Measurements from ENCODE around the gene LCLAT1.

The LCLAT1 gene

DNA sequence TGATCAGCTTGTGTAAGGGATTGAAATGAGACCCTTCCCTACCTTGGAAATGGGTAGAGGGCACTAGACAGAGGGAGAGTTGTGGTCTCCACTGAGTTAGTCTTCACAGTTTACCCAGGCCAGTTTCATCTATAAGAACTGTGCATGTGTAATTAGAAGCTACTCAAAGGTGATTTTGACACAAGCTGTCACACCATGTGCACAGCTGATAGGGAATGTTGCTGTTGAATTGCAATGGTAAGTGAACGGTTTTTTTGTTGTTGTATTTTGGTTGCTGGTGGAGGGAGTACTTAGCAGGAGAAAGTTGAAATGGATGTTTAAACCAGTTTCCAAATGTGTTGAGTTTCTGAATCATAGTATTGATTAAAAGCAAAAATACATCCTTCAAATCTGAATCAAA lies 168.9 kb downstream of the LCLAT1 start:
- 100% methylated on average over 1 of the region's 1 CpG for WGBS (ENCODE audit: insufficient coverage, insufficient read length)

DNA sequence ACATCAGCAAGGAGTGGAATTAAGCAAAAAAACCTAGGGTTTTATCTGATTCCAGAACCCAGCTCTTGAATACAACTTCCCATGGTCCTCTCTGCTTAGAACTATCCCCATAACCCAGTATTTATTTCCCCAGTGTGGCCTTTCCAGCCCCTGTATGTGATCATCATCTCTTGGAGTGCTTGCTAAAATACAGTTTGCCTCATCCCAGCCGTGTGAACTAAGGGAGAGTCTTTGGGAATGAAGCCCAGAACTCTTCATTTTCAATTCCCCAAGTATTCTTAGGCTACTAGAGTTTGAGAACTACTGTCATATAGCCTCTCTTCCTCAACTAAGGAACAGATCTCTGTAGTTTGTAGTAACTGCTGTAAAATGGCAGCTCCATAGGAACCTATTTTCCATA lies 173.1 kb downstream of the LCLAT1 start:
- H3K4me1 ChIP-seq (ENCODE audit: control insufficient read depth, insufficient read depth, low read length) = no peaks in the 10 kb centered on the region
- H3K36me3 ChIP-seq (ENCODE audit: control insufficient read depth, insufficient read depth, low read length) = no peaks in the 10 kb centered on the region
- no peaks in the 10 kb centered on the region for H3K9me3 ChIP-seq (ENCODE audit: control insufficient read depth, insufficient read depth, low read length)
- no peak for DNase-seq (ENCODE audit: low read depth, low spot score)
- no peaks in the 10 kb centered on the region for H3K27me3 ChIP-seq (ENCODE audit: control insufficient read depth, insufficient read depth, low read length)
- no CpG with 5 or more reads among the region's 1 CpG for WGBS (ENCODE audit: insufficient coverage, insufficient read length)
- no peak overlapping the region for H3K4me3 ChIP-seq (ENCODE audit: low read length)
- H3K27ac ChIP-seq (ENCODE audit: low read length) = no peak overlapping the region

More for the DNA sequence above, 168.9 kb downstream of the LCLAT1 start:
- Histone ChIP-seq H3K27me3 (ENCODE audit: control insufficient read depth, insufficient read depth, low read length) (no peaks in the 10 kb centered on the region), H3K9me3 (ENCODE audit: control insufficient read depth, insufficient read depth, low read length) (no peaks in the 10 kb centered on the region), H3K36me3 (ENCODE audit: control insufficient read depth, insufficient read depth, low read length) (no peaks in the 10 kb centered on the region), H3K4me3 (ENCODE audit: low read length) (no peak overlapping the region), H3K27ac (ENCODE audit: low read length) (no peak overlapping the region), H3K4me1 (ENCODE audit: control insufficient read depth, insufficient read depth, low read length) (peaks cover 8% of the 10 kb centered on the region; the same call in 1 of the 2 replicates)
- DNase-seq (ENCODE audit: low read depth, low spot score) = no peak

DNA sequence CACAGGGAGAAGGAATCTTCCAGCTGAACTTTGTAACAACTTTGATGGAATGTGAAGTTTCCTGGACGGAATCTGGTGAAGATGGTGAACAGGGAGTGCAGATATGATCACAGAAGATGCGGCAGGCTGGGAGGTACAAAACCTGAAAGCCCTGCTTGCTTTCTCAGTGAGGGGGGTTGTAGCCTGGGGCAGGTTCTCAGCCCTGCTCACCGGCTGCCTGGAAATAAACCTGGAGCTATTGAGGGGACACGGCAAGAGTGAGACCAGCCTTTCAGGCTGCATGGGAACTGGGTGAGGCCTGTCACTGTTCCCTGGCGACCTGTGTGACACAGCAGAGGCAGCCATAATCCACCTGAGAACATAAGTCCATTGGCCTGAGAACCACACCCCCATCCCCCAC lies 174.8 kb downstream of the LCLAT1 start:
- no CpG with 5 or more reads among the region's 5 CpGs for WGBS (ENCODE audit: insufficient coverage, insufficient read length)
- no peaks in the 10 kb centered on the region for H3K36me3 ChIP-seq (ENCODE audit: control insufficient read depth, insufficient read depth, low read length)
- no peak for DNase-seq (ENCODE audit: low read depth, low spot score)
- H3K27ac ChIP-seq (ENCODE audit: low read length) = no peak overlapping the region
- no peaks in the 10 kb centered on the region for H3K27me3 ChIP-seq (ENCODE audit: control insufficient read depth, insufficient read depth, low read length)
- H3K9me3 ChIP-seq (ENCODE audit: control insufficient read depth, insufficient read depth, low read length) = no peaks in the 10 kb centered on the region
- no peaks in the 10 kb centered on the region for H3K4me1 ChIP-seq (ENCODE audit: control insufficient read depth, insufficient read depth, low read length)
- no peak overlapping the region for H3K4me3 ChIP-seq (ENCODE audit: low read length)

DNA sequence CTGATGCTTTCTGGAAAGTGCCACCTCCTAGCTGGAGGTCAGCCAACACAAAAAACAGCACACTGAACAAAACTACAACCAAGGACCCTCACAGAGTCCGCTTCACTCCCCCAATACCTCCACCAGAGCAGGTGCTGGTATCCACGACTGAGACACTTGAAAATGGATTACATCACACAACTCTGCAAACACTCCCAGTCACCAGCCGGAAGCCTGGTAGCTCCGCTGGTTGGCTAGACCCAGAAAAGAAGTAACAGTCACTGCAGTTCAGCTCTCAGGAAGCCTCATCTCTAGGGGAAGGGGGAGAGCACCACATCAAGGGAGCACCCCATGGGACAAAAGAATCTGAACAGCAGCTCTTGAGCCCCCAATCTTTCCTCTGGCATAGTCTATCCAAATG lies 175.4 kb downstream of the LCLAT1 start:
- Histone ChIP-seq H3K9me3 (ENCODE audit: control insufficient read depth, insufficient read depth, low read length) (no peaks in the 10 kb centered on the region), H3K4me1 (ENCODE audit: control insufficient read depth, insufficient read depth, low read length) (no peaks in the 10 kb centered on the region), H3K27me3 (ENCODE audit: control insufficient read depth, insufficient read depth, low read length) (no peaks in the 10 kb centered on the region), H3K36me3 (ENCODE audit: control insufficient read depth, insufficient read depth, low read length) (no peaks in the 10 kb centered on the region), H3K27ac (ENCODE audit: low read length) (no peak overlapping the region), H3K4me3 (ENCODE audit: low read length) (no peak overlapping the region)
- WGBS (ENCODE audit: insufficient coverage, insufficient read length) = no CpG with 5 or more reads among the region's 4 CpGs
- DNase-seq (ENCODE audit: low read depth, low spot score) = no peak

DNA sequence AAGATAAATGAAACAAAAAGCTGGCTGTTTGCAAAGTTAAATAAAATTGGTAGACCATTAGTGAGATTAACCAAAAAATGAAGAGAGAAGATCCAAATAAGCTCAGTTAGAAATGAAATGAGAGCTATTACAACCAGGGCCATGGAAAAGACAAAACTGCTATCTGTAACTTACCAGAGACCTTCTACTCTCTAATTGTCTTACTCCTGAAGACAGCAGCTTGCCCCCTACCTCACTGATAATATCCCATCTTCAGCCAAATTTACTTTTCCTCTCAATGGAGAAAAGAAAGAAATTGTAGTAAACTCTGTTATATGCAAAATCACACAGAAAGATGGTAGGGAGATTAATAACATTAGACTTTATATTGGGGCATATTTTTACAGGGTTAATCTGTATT lies 178.2 kb downstream of the LCLAT1 start:
- no peak overlapping the region for H3K27ac ChIP-seq (ENCODE audit: low read length)
- no peak for DNase-seq (ENCODE audit: low read depth, low spot score)
- H3K36me3 ChIP-seq (ENCODE audit: control insufficient read depth, insufficient read depth, low read length) = no peaks in the 10 kb centered on the region
- H3K4me3 ChIP-seq (ENCODE audit: low read length) = no peak overlapping the region
- no peaks in the 10 kb centered on the region for H3K4me1 ChIP-seq (ENCODE audit: control insufficient read depth, insufficient read depth, low read length)
- no peaks in the 10 kb centered on the region for H3K9me3 ChIP-seq (ENCODE audit: control insufficient read depth, insufficient read depth, low read length)
- H3K27me3 ChIP-seq (ENCODE audit: control insufficient read depth, insufficient read depth, low read length) = no peaks in the 10 kb centered on the region

DNA sequence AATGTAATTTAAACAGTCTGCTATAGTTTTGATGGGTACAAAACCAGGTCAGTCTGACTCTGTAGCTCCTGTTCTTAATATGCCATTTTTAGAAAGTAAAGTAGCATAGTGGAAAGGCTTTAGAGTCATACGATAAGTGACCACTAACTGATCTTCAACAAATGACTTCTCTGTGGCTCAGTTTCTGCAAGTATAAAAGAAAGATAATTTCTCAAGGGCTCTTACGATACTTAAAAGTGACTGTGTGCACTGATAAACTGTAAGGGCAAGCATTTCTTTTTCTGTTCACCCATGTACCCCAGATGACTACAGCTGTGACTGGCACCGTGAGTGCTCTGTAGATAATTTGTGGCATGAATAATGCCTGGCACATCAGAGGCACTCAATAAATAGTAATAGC lies 178.7 kb downstream of the LCLAT1 start:
- DNase-seq (ENCODE audit: low read depth, low spot score) = no peak
- Histone ChIP-seq H3K36me3 (ENCODE audit: control insufficient read depth, insufficient read depth, low read length) (no peaks in the 10 kb centered on the region), H3K27ac (ENCODE audit: low read length) (no peak overlapping the region), H3K27me3 (ENCODE audit: control insufficient read depth, insufficient read depth, low read length) (no peaks in the 10 kb centered on the region), H3K9me3 (ENCODE audit: control insufficient read depth, insufficient read depth, low read length) (no peaks in the 10 kb centered on the region), H3K4me3 (ENCODE audit: low read length) (no peak overlapping the region), H3K4me1 (ENCODE audit: control insufficient read depth, insufficient read depth, low read length) (no peaks in the 10 kb centered on the region)
- no CpG with 5 or more reads among the region's 3 CpGs for WGBS (ENCODE audit: insufficient coverage, insufficient read length)

DNA sequence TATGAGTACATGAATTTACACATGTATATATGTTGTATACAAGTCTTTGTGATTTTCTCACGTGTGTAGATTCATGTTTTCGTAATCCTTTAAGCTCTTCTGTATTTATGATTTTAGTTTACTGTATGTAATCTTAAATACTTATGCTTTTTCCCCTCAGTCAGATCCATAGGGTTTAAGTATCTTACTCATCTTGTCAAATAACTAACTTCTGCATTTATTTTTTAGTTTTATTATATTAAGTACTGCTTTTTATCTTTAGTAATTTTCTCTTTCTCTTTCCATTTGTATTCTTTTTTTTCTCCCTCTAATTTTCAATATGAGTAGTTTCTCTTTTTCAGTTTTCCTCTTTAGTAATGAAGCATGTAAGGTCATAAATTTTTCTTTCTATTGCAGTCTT lies 179.4 kb downstream of the LCLAT1 start:
- no peaks in the 10 kb centered on the region for H3K4me1 ChIP-seq (ENCODE audit: control insufficient read depth, insufficient read depth, low read length)
- no peaks in the 10 kb centered on the region for H3K27me3 ChIP-seq (ENCODE audit: control insufficient read depth, insufficient read depth, low read length)
- WGBS (ENCODE audit: insufficient coverage, insufficient read length) = no CpG with 5 or more reads among the region's 2 CpGs
- H3K4me3 ChIP-seq (ENCODE audit: low read length) = no peak overlapping the region
- H3K36me3 ChIP-seq (ENCODE audit: control insufficient read depth, insufficient read depth, low read length) = no peaks in the 10 kb centered on the region
- H3K9me3 ChIP-seq (ENCODE audit: control insufficient read depth, insufficient read depth, low read length) = no peaks in the 10 kb centered on the region
- DNase-seq (ENCODE audit: low read depth, low spot score) = no peak
- H3K27ac ChIP-seq (ENCODE audit: low read length) = no peak overlapping the region

DNA sequence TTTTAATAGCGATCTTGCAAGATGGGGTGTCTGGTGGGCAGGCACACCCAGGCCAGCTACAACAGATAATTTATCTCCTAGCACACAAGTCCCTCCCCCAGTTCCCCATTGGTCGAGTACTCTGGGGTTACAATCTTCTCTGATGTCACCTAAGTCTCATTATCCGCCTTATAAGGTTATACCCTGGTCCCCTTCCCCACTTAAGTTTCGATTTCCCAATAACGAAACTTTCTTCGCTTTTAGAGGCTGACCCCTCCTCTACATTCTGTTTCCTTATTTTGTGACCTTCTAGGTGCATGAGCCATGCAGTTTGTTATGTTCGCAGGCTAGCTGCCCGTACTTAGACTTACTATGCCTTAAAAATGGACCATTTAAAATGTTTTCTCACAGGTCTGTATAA lies 180.1 kb downstream of the LCLAT1 start:
- Histone ChIP-seq H3K9me3 (ENCODE audit: control insufficient read depth, insufficient read depth, low read length) (no peaks in the 10 kb centered on the region), H3K4me3 (ENCODE audit: low read length) (no peak overlapping the region)
- no peak for DNase-seq (ENCODE audit: low read depth, low spot score)

DNA sequence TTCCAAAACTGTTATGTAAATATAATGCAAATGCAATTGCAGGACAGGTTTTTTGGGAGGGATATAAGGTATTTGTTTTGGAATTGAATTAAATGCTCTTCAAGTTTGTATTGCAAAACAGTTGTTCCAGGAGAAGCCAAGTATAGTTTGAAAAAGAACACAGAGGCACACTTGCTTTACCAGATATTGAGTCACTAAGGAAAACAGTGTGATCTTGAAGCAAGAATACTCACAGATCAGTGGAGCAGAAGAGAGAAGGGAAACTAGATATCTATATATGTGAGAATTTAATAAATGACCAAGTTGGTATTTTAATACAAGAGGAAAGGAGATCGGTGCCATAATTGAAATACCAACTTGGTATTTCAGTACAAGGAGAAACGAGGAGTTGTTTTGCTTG lies 181.3 kb downstream of the LCLAT1 start:
- H3K4me3 ChIP-seq (ENCODE audit: low read length) = no peak overlapping the region
- WGBS (ENCODE audit: insufficient coverage, insufficient read length) = no CpG with 5 or more reads among the region's 2 CpGs
- H3K36me3 ChIP-seq (ENCODE audit: control insufficient read depth, insufficient read depth, low read length) = no peaks in the 10 kb centered on the region
- no peak overlapping the region for H3K27ac ChIP-seq (ENCODE audit: low read length)
- H3K27me3 ChIP-seq (ENCODE audit: control insufficient read depth, insufficient read depth, low read length) = no peaks in the 10 kb centered on the region
- H3K9me3 ChIP-seq (ENCODE audit: control insufficient read depth, insufficient read depth, low read length) = no peaks in the 10 kb centered on the region
- DNase-seq (ENCODE audit: low read depth, low spot score) = no peak
- H3K4me1 ChIP-seq (ENCODE audit: control insufficient read depth, insufficient read depth, low read length) = no peaks in the 10 kb centered on the region

More for the DNA sequence above, 180.1 kb downstream of the LCLAT1 start:
- no CpG with 5 or more reads among the region's 8 CpGs for WGBS (ENCODE audit: insufficient coverage, insufficient read length)
- no peaks in the 10 kb centered on the region for H3K27me3 ChIP-seq (ENCODE audit: control insufficient read depth, insufficient read depth, low read length)
- H3K36me3 ChIP-seq (ENCODE audit: control insufficient read depth, insufficient read depth, low read length) = no peaks in the 10 kb centered on the region
- H3K27ac ChIP-seq (ENCODE audit: low read length) = no peak overlapping the region
- H3K4me1 ChIP-seq (ENCODE audit: control insufficient read depth, insufficient read depth, low read length) = no peaks in the 10 kb centered on the region

DNA sequence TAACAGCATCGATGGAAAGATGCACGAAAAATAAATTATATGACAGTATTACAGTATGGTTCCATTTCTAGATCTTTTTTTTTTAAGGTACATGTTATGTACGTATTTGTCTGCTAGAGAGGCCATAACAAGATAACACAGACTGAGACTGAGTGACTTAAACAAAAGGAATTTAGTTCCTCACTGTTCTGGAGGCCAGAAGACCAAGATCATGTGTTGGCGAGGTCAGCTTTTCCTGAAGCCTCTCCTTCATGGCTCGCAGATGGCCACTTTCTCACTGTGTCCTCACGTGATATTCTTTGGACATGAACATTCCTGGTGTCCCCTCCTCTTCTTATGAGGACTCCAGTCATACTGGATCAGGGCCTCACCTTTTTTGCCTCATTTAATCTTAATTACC lies 182.8 kb downstream of the LCLAT1 start:
- Histone ChIP-seq H3K9me3 (ENCODE audit: control insufficient read depth, insufficient read depth, low read length) (no peaks in the 10 kb centered on the region), H3K27me3 (ENCODE audit: control insufficient read depth, insufficient read depth, low read length) (no peaks in the 10 kb centered on the region), H3K27ac (ENCODE audit: low read length) (no peak overlapping the region), H3K4me1 (ENCODE audit: control insufficient read depth, insufficient read depth, low read length) (no peaks in the 10 kb centered on the region), H3K36me3 (ENCODE audit: control insufficient read depth, insufficient read depth, low read length) (no peaks in the 10 kb centered on the region), H3K4me3 (ENCODE audit: low read length) (no peak overlapping the region)
- WGBS (ENCODE audit: insufficient coverage, insufficient read length) = no CpG with 5 or more reads among the region's 6 CpGs
- DNase-seq (ENCODE audit: low read depth, low spot score) = no peak

DNA sequence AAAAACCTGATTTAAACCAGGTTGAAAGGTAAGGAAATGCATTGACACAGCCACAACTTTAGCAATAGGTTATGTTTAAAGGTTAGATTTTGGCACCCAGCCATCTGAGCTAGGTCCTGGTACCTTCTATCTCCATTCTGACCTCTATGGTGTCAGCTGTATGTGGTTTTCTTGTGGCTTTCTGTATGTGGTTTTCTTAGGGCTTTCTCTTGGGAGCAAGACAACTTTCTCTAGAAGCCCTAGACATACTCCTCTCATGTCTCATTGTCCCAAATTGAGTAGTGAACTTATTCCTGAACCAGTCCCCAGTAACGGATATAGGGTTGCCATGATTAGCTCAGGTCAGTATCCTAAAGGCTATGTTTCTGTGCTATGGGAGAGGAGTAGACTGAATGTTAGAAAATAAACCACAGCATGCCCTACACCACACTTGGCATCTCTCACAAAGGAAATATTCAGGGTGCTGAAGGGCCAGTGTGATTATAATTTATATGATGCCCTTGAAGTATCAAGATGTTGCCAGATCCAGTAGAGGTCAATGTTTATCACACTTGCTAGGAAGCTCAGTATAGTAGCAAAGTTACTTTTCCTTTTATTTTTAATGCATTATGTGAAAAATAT lies 184.1 kb downstream of the LCLAT1 start:
- no peaks in the 10 kb centered on the region for H3K36me3 ChIP-seq (ENCODE audit: control insufficient read depth, insufficient read depth, low read length)
- no CpG with 5 or more reads among the region's 1 CpG for WGBS (ENCODE audit: insufficient coverage, insufficient read length)
- no peaks in the 10 kb centered on the region for H3K9me3 ChIP-seq (ENCODE audit: control insufficient read depth, insufficient read depth, low read length)
- no peak overlapping the region for H3K27ac ChIP-seq (ENCODE audit: low read length)
- no peaks in the 10 kb centered on the region for H3K27me3 ChIP-seq (ENCODE audit: control insufficient read depth, insufficient read depth, low read length)
- no peak for DNase-seq (ENCODE audit: low read depth, low spot score)
- H3K4me3 ChIP-seq (ENCODE audit: low read length) = no peak overlapping the region
- no peaks in the 10 kb centered on the region for H3K4me1 ChIP-seq (ENCODE audit: control insufficient read depth, insufficient read depth, low read length)

Data from iPS DF 6.9 (cell line).